HepG2 (cell line): Measurements from ENCODE around the gene EFNA4. TPM values are rescaled to one million over a fixed set of nuclear protein-coding genes. Genes with fewer than 3 reads are reported as not detected.
A peak's percentile ranks its signal among the peaks of the same experiment; 100 is the strongest.

Source experiments
- CREB1 ChIP-seq, 2 experiments: fragments of 450-650 bp in 1 of 2; IDR thresholded peaks; 2 replicates each; pipeline ENCODE4 v1.6.1; 2016 to 2017; ENCODE audit warnings: control low read depth in 1 of 2, mild to moderate bottlenecking in 1 of 2, missing compliant biosample characterization in 1 of 2, missing genetic modification characterization in 1 of 2
- CREM ChIP-seq, 2 experiments: sonication (generic) in 1 of 2; formaldehyde crosslinking in 1 of 2; IDR thresholded peaks; 2 replicates each; pipeline versions ENCODE4 v1.4.0 to v1.6.1; 2016 to 2020; ENCODE audit warnings: antibody characterized with exemption in 1 of 2, mild to moderate bottlenecking in 1 of 2, missing genetic modification reagents in 1 of 2
- ELF4 ChIP-seq: sonication (generic); formaldehyde crosslinking; IDR thresholded peaks from 2 replicates; pipeline ENCODE4 v1.5.0; 2020; ENCODE audit warnings: missing genetic modification reagents, mild to moderate bottlenecking, moderate library complexity, borderline replicate concordance
- FOSL2 ChIP-seq: sonication (generic); formaldehyde crosslinking; IDR thresholded peaks from 2 replicates; pipeline ENCODE4 v1.4.0; 2020; ENCODE audit warnings: missing genetic modification reagents
- GABPA ChIP-seq, 2 experiments: IDR thresholded peaks; 2 replicates each; pipeline ENCODE4 v1.6.1; 2011 to 2016; ENCODE audit warnings: low read depth in 2 of 2, low read length in 1 of 2, missing biosample characterization in 1 of 2, missing genetic modification characterization in 1 of 2
- GATAD1 ChIP-seq: IDR thresholded peaks from 2 replicates; pipeline ENCODE4 v1.6.1; 2016; ENCODE audit warnings: missing genetic modification reagents, missing compliant biosample characterization
- GLI4 ChIP-seq: sonication (generic); formaldehyde crosslinking; IDR thresholded peaks from 2 replicates; pipeline ENCODE4 v1.5.1; 2020; ENCODE audit warnings: missing genetic modification reagents, mild to moderate bottlenecking, moderate library complexity, borderline replicate concordance
- GTF3A ChIP-seq: sonication (generic); formaldehyde crosslinking; conservative IDR thresholded peaks from 2 replicates; pipeline ENCODE4 v1.4.0; 2020; ENCODE audit warnings: mild to moderate bottlenecking, missing genetic modification reagents
- MED1 ChIP-seq: sonication (generic); formaldehyde crosslinking; IDR thresholded peaks from 2 replicates; pipeline ENCODE4 v1.4.0; 2020; ENCODE audit warnings: missing genetic modification reagents
- RFX1 ChIP-seq: fragments of 450-650 bp; IDR thresholded peaks from 2 replicates; pipeline ENCODE4 v1.6.1; 2017
- SIX4 ChIP-seq: sonication (generic); formaldehyde crosslinking; IDR thresholded peaks from 2 replicates; pipeline ENCODE4 v1.4.0; 2020; ENCODE audit warnings: missing genetic modification reagents
- SOX13 ChIP-seq, 3 experiments: fragments of 450-650 bp in 1 of 3; sonication (generic) in 1 of 3; formaldehyde crosslinking in 1 of 3; IDR thresholded peaks in 2 of 3; conservative IDR thresholded peaks in 1 of 3; 2 replicates each; pipeline versions ENCODE4 v1.5.0 to v1.6.1; 2016 to 2020; ENCODE audit warnings: antibody characterized with exemption in 1 of 3, mild to moderate bottlenecking in 1 of 3, missing compliant biosample characterization in 1 of 3, missing genetic modification reagents in 1 of 3, moderate library complexity in 1 of 3
- STAG1 ChIP-seq: sonication (generic); formaldehyde crosslinking; IDR thresholded peaks from 2 replicates; pipeline ENCODE4 v1.4.0; 2020; ENCODE audit warnings: missing genetic modification reagents
- TEAD3 ChIP-seq: optimal IDR thresholded peaks from 2 replicates; pipeline ENCODE3; 2016; ENCODE audit warnings: borderline replicate concordance
- U2AF1 ChIP-seq: fragments of 200-400 bp; formaldehyde crosslinking; optimal IDR thresholded peaks from 2 replicates; pipeline ENCODE3; 2017; ENCODE audit warnings: mild to moderate bottlenecking, low read depth, low read length
- ZFP36 ChIP-seq: fragments of 150-350 bp; IDR thresholded peaks from 2 replicates; pipeline ENCODE4 v1.6.1; 2018; ENCODE audit warnings: borderline replicate concordance, low read length, low read depth; ENCODE audit not compliant: partially characterized antibody
- ZIK1 ChIP-seq: sonication (generic); formaldehyde crosslinking; IDR thresholded peaks from 2 replicates; pipeline ENCODE4 v1.5.0; 2020; ENCODE audit warnings: mild to moderate bottlenecking, low read depth, missing genetic modification reagents, borderline replicate concordance
- ZNF550 ChIP-seq: sonication (generic); formaldehyde crosslinking; IDR thresholded peaks from 2 replicates; pipeline ENCODE4 v1.4.0; 2020; ENCODE audit warnings: mild to moderate bottlenecking, missing genetic modification reagents, borderline replicate concordance
- ZNF709 ChIP-seq: sonication (generic); formaldehyde crosslinking; IDR thresholded peaks from 2 replicates; pipeline ENCODE4 v1.5.0; 2020; ENCODE audit warnings: mild to moderate bottlenecking, missing genetic modification reagents
- ZSCAN30 ChIP-seq: sonication (generic); formaldehyde crosslinking; IDR thresholded peaks from 2 replicates; pipeline ENCODE4 v1.5.0; 2020; ENCODE audit warnings: mild to moderate bottlenecking, missing genetic modification reagents
- polyA plus RNA-seq, 8 experiments: library from polyadenylated mRNA; depleted of rRNA in 3 of 8; stranded (reverse) in 7 of 8; unstranded in 1 of 8; fragments of >200 nt; fragmentation: Illumina TruSeq in 4 of 8; extraction: Trizol in 4 of 8; gene quantifications; 2 replicates each; pipeline versions ENCODE4 v1.2.1 to v1.2.3, GENCODE V29; 2011 to 2016; ENCODE audit warnings: low read depth in 4 of 8, missing spikeins in 1 of 8, mixed read lengths in 1 of 8; ENCODE audit not compliant: insufficient read depth in 1 of 8
- total RNA-seq, 5 experiments: library from RNA; depleted of rRNA; stranded (reverse); fragments of >200 nt; fragmentation: Illumina TruSeq; extraction: Trizol; gene quantifications; 2 replicates each; pipeline ENCODE4 v1.2.3, GENCODE V29; 2016; ENCODE audit warnings: low read depth in 1 of 5
- TF ChIP-seq, protein P1 (sequence below): sonication (generic); formaldehyde crosslinking; IDR thresholded peaks from 2 replicates; pipeline ENCODE4 v1.4.0; 2020; ENCODE audit warnings: missing genetic modification reagents, borderline replicate concordance
- TF ChIP-seq, protein P2 (sequence below): sonication (generic); formaldehyde crosslinking; IDR thresholded peaks from 2 replicates; pipeline ENCODE4 v1.5.1; 2020; ENCODE audit warnings: missing genetic modification reagents, mild to moderate bottlenecking, borderline replicate concordance

Gene EFNA4
- total and polyA plus RNA-seq, 2 of the 13 experiments (the other 11 are each of a cell fraction or from before 2014, with no cell fraction given), result 12.0 to 17.2 TPM

DNA sequence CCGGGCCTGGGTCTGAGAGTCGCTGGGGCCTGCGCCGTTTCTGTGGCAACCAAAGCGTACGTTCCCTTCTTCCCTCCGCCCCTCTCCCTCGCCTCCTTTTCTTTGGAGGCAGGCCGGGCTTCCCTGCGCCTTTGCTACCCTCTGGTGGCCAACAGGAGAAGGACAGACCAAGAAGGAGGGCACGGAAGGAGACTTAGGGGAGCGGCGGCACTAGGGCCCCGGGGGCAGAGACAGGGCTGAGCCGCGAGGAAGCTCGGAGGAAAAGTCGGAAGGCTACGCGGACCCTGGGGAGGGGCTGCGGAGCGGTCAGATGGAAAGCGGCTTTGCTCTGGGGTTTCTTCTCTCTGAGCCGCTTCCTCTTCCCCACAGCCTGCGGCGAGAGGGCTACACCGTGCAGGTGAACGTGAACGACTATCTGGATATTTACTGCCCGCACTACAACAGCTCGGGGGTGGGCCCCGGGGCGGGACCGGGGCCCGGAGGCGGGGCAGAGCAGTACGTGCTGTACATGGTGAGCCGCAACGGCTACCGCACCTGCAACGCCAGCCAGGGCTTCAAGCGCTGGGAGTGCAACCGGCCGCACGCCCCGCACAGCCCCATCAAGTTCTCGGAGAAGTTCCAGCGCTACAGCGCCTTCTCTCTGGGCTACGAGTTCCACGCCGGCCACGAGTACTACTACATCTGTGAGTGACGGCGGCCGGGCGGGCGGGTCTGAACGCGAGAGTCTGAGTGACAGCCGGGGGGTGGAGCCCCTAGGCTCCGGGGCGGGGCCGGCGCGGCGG lies 21.4 kb downstream of the EFNA4 start (continued):
- TF ChIP-seq ZNF550 (CRISPR knock-in tag), result no peak
- peak; percentile 59 for TF ChIP-seq MED1 (CRISPR knock-in tag)
- peak; percentile 29; the same call in 1 of the 2 replicates for TF ChIP-seq CREM (IDR thresholded peaks at IDR 0.05)
- no peak for TF ChIP-seq CREM (CRISPR knock-in tag; IDR thresholded peaks at IDR 0.05)
- peak; percentile 87 for TF ChIP-seq GATAD1
- TF ChIP-seq GABPA (IDR thresholded peaks at IDR 0.05; ENCODE audit: low read depth, low read length), result no peak
- peak; percentile 72; the same call in 1 of the 2 replicates for TF ChIP-seq GABPA (CRISPR knock-in tag; IDR thresholded peaks at IDR 0.05; ENCODE audit: low read depth)
- peak; percentile 84; the same call in 1 of the 2 replicates for TF ChIP-seq ZIK1 (CRISPR knock-in tag)
- TF ChIP-seq, protein P1, sequence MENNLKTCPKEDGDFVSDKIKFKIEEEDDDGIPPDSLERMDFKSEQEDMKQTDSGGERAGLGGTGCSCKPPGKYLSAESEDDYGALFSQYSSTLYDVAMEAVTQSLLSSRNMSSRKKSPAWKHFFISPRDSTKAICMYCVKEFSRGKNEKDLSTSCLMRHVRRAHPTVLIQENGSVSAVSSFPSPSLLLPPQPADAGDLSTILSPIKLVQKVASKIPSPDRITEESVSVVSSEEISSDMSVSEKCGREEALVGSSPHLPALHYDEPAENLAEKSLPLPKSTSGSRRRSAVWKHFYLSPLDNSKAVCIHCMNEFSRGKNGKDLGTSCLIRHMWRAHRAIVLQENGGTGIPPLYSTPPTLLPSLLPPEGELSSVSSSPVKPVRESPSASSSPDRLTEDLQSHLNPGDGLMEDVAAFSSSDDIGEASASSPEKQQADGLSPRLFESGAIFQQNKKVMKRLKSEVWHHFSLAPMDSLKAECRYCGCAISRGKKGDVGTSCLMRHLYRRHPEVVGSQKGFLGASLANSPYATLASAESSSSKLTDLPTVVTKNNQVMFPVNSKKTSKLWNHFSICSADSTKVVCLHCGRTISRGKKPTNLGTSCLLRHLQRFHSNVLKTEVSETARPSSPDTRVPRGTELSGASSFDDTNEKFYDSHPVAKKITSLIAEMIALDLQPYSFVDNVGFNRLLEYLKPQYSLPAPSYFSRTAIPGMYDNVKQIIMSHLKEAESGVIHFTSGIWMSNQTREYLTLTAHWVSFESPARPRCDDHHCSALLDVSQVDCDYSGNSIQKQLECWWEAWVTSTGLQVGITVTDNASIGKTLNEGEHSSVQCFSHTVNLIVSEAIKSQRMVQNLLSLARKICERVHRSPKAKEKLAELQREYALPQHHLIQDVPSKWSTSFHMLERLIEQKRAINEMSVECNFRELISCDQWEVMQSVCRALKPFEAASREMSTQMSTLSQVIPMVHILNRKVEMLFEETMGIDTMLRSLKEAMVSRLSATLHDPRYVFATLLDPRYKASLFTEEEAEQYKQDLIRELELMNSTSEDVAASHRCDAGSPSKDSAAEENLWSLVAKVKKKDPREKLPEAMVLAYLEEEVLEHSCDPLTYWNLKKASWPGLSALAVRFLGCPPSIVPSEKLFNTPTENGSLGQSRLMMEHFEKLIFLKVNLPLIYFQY (CRISPR knock-in tag), result peak; percentile 58; the same call in 1 of the 2 replicates
- no peak for TF ChIP-seq GLI4 (CRISPR knock-in tag)
- TF ChIP-seq U2AF1, result peak; percentile 85
- TF ChIP-seq ELF4 (CRISPR knock-in tag), result 0 out of 2 replicates have a peak, but pooled peaks have one; percentile 61
- no peak; the same call in 1 of the 2 replicates for TF ChIP-seq GTF3A (CRISPR knock-in tag)
- no peak for TF ChIP-seq CREB1 (IDR thresholded peaks at IDR 0.05)
- no peak for TF ChIP-seq CREB1 (CRISPR knock-in tag; IDR thresholded peaks at IDR 0.05)
- TF ChIP-seq RFX1, result peak; percentile 25; the same call in 1 of the 2 replicates
- TF ChIP-seq SOX13 (IDR thresholded peaks at IDR 0.05), result no peak
- TF ChIP-seq SOX13 (CRISPR knock-in tag; conservative IDR thresholded peaks at IDR 0.05 in 1 of 2, IDR thresholded peaks at IDR 0.05 in 1 of 2), result peak in 1 of 2 experiments; percentile 42; a peak in 1 of 4 replicates
- TF ChIP-seq, protein P2, sequence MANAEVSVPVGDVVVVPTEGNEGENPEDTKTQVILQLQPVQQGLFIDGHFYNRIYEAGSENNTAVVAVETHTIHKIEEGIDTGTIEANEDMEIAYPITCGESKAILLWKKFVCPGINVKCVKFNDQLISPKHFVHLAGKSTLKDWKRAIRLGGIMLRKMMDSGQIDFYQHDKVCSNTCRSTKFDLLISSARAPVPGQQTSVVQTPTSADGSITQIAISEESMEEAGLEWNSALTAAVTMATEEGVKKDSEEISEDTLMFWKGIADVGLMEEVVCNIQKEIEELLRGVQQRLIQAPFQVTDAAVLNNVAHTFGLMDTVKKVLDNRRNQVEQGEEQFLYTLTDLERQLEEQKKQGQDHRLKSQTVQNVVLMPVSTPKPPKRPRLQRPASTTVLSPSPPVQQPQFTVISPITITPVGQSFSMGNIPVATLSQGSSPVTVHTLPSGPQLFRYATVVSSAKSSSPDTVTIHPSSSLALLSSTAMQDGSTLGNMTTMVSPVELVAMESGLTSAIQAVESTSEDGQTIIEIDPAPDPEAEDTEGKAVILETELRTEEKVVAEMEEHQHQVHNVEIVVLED (CRISPR knock-in tag), result peak; percentile 62; the same call in 1 of the 2 replicates
- peak; percentile 94 for TF ChIP-seq STAG1 (CRISPR knock-in tag)
- no peak for TF ChIP-seq ZFP36
- peak; percentile 32 for TF ChIP-seq FOSL2 (CRISPR knock-in tag)
- no peak for TF ChIP-seq ZSCAN30 (CRISPR knock-in tag)
- no peak for TF ChIP-seq SIX4
- no peak for TF ChIP-seq ZNF709
- TF ChIP-seq TEAD3, result peak; percentile 62
